Measurements from ENCODE around the gene GIPC3. TPM values are rescaled to one million over a fixed set of nuclear protein-coding genes. Genes with fewer than 3 reads are reported as not detected.

GIPC3 gene
- total RNA-seq, 2 donors from 2014 or later, result 0.36 to 1.9 TPM

DNA sequence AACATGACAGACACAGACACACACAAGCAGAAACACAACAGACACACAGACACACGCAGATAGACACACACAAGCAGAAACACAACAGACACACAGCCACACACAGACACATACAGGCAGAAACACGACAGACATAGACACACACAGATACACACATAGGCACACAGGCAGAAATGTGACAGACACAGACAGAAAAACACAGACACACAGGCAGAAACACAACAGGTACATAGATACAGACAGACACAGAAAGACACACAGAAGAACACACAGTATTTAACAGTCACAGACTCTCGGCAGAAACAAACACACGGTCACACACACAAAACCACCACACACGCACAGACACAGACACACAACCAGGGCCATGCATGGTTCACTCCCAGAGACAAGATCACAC is 20.5 kb downstream of the GIPC3 start:
- no peak overlapping the region for H3K27ac ChIP-seq
- WGBS, result 45% methylated on average over 5 of the region's 5 CpGs

GRCh38 chr19:3606174-3606689 is 21.0 kb downstream of the GIPC3 start:
- Histone ChIP-seq H3K4me1 (replicated peaks) (peaks cover 10% of the 10 kb centered on the region), H3K9me3 (no peaks in the 10 kb centered on the region), H3K4me3 (peak overlapping the region; percentile 30 to 35), H3K27me3 (replicated peaks; ENCODE audit: insufficient read depth) (no peaks in the 10 kb centered on the region), H3K36me3 (peaks cover 0 to 1% of the 10 kb centered on the region in 2 donors), H3K27ac (peak overlapping the region; percentile 46 to 51)
- no peak for TF ChIP-seq POLR2AphosphoS5 (IDR thresholded peaks at IDR 0.05)
- TF ChIP-seq CTCF (IDR thresholded peaks at IDR 0.05), result no peak
- no peak for TF ChIP-seq POLR2A (IDR thresholded peaks at IDR 0.05)
- WGBS, result 3% methylated on average over 25 of the region's 35 CpGs
- intact Hi-C loops (cut with DNase I), result no loop called here
- peak; percentile 47 for DNase-seq (ENCODE audit: low spot score)

More for the DNA sequence above, 20.5 kb downstream of the GIPC3 start:
- H3K36me3 ChIP-seq, result no peaks in the 10 kb centered on the region
- peak overlapping the region; percentile 30 to 35 for H3K4me3 ChIP-seq
- H3K27me3 ChIP-seq (replicated peaks; ENCODE audit: insufficient read depth), result no peaks in the 10 kb centered on the region
- peaks cover 10% of the 10 kb centered on the region for H3K4me1 ChIP-seq (replicated peaks)
- intact Hi-C loops (cut with DNase I), result no loop called here
- no peak for TF ChIP-seq POLR2A (IDR thresholded peaks at IDR 0.05)
- no peak for TF ChIP-seq CTCF (IDR thresholded peaks at IDR 0.05)
- no peak for TF ChIP-seq POLR2AphosphoS5 (IDR thresholded peaks at IDR 0.05)
- no peaks in the 10 kb centered on the region for H3K9me3 ChIP-seq
- no peak for DNase-seq (ENCODE audit: low spot score)

DNA sequence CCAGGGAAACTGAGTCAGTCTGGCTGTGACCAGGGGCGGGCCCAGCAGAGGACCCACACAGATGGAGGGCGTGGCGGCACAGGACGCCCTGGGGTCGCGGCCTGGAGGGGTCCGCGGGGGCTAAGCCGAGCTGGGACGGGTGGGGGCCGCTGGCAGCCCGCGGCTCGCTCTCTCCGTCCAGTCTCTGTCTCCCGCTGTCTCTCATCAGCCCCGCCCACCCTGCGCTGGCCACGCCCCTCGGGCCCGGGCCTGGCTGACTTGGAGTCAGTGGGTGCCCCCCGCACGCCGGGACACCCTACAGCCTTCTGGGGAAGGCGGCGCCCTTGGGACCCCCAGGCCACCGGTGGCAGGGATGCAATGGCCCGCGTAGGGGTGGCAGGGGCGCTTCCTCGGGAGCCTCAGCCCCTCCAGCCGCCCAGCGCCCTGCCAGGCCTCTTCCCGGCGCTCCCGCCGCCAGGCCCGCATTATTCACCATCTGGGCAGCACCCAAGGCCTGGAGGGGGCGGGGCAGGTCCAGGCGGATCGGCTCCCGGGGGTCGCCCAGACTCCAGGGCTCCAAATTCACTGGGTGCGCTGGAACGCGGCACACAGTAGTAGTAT is 21.5 kb downstream of the GIPC3 start, which contains the start of gene TBXA2R:
TSS of gene TBXA2R (minus strand) at position 186 of the 600 bp plus-strand sequence. CDS start 6,241 bp downstream, outside the sequence.
- intact Hi-C loops (cut with DNase I), result no loop called here
- Histone ChIP-seq H3K4me3 (peak within 1 kb of the TSS; percentile 30 to 35), H3K4me1 (replicated peaks) (peaks cover 10% of the 10 kb centered on the region), H3K9me3 (no peaks in the 10 kb centered on the region), H3K27me3 (replicated peaks; ENCODE audit: insufficient read depth) (no peaks in the 10 kb centered on the region), H3K27ac (peak within 1 kb of the TSS; percentile 46 to 51), H3K36me3 (peaks cover 0 to 7% of the 10 kb centered on the region in 2 donors)
- TF ChIP-seq POLR2A (IDR thresholded peaks at IDR 0.05), result peak; percentile 19
- no peak for TF ChIP-seq CTCF (IDR thresholded peaks at IDR 0.05)
- TF ChIP-seq POLR2AphosphoS5 (IDR thresholded peaks at IDR 0.05), result peak; percentile 3
- 3% methylated on average over 8 of the region's 46 CpGs for WGBS
- peak; percentile 33 for DNase-seq (ENCODE audit: low spot score)

GRCh38 chr19:3607303-3608078 is 22.2 kb downstream of the GIPC3 start:
- peaks cover 0 to 10% of the 10 kb centered on the region in 2 donors for H3K36me3 ChIP-seq
- H3K9me3 ChIP-seq, result no peaks in the 10 kb centered on the region
- WGBS, result 39% methylated on average over 15 of the region's 22 CpGs
- peaks cover 10% of the 10 kb centered on the region for H3K4me1 ChIP-seq (replicated peaks)
- H3K4me3 ChIP-seq, result peak overlapping the region; percentile 30 to 35
- peak overlapping the region; percentile 46 to 51 for H3K27ac ChIP-seq
- DNase-seq (ENCODE audit: low spot score), result no peak
- intact Hi-C loops (cut with DNase I), result no loop called here
- TF ChIP-seq POLR2A (IDR thresholded peaks at IDR 0.05), result no peak
- no peak for TF ChIP-seq CTCF (IDR thresholded peaks at IDR 0.05)
- no peaks in the 10 kb centered on the region for H3K27me3 ChIP-seq (replicated peaks; ENCODE audit: insufficient read depth)

All from prostate gland (tissue), 2 donors.